ENCODE results near the gene PSD. TPM values are rescaled to one million over a fixed set of nuclear protein-coding genes. Genes with fewer than 3 reads are reported as not detected.

Gene PSD
- total RNA-seq, 4 donors from 2014 or later: 0.30 to 1.1 (median 0.70) TPM

DNA sequence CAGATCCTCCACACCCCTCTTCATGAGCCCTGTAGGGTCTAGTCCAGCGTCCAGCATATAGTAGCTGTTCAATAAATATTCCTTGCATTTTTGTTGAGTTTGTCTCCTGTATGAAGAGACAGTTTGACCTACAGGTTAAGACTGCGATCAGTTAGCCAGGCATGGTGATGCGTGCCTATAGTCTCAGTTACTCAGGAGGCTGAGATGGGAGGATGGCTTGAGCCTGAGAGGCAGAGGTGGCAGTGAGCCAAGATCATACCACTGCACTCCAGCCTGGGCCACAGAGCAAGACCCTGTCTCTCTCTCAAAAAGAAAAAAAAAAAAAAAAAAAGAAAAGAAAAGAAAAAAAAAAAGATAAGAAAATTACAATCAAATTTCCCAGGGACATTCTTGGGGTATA is 18.9 kb upstream of the PSD start:
- Histone ChIP-seq H3K27ac (no peak overlapping the region), H3K9me3 (no peaks in the 10 kb centered on the region), H3K4me1 (peaks cover 0 to 32% (median 7%) of the 10 kb centered on the region in 4 donors), H3K27me3 (peaks cover 0 to 25% of the 10 kb centered on the region in 2 donors), H3K36me3 (no peaks in the 10 kb centered on the region), H3K4me3 (no peak overlapping the region)
- WGBS, 2 donors: 85 to 96% methylated on average over 3 of the region's 3 CpGs
- DNase-seq (ENCODE audit: low spot score in 2 of 2): no peak
- TF ChIP-seq POLR2A (IDR thresholded peaks at IDR 0.05): no peak
- TF ChIP-seq, protein P1, sequence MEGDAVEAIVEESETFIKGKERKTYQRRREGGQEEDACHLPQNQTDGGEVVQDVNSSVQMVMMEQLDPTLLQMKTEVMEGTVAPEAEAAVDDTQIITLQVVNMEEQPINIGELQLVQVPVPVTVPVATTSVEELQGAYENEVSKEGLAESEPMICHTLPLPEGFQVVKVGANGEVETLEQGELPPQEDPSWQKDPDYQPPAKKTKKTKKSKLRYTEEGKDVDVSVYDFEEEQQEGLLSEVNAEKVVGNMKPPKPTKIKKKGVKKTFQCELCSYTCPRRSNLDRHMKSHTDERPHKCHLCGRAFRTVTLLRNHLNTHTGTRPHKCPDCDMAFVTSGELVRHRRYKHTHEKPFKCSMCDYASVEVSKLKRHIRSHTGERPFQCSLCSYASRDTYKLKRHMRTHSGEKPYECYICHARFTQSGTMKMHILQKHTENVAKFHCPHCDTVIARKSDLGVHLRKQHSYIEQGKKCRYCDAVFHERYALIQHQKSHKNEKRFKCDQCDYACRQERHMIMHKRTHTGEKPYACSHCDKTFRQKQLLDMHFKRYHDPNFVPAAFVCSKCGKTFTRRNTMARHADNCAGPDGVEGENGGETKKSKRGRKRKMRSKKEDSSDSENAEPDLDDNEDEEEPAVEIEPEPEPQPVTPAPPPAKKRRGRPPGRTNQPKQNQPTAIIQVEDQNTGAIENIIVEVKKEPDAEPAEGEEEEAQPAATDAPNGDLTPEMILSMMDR (IDR thresholded peaks at IDR 0.05): no peak

DNA sequence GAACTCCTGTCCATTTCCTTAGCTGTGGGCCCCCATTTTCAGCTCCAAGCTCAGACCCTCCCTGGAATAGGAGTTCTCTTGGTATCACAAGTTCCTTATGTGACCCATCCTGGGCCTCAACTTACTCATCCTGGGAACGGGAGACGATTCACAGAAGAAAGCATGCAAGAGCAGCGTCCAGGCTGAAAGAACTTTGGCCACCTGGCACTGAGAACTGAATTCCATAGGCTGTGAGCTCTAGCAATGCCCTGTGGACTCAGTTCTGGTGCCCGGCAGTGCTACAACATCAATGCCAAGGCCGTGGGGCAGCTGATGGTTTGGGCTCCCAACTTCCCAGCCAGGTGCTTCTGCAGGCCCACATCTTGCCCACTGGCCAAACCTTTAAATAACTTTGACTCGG is 17.7 kb upstream of the PSD start:
- no peaks in the 10 kb centered on the region for H3K36me3 ChIP-seq
- H3K9me3 ChIP-seq: no peaks in the 10 kb centered on the region
- peaks cover 0 to 39% (median 15%) of the 10 kb centered on the region in 4 donors for H3K4me1 ChIP-seq
- DNase-seq (ENCODE audit: low spot score in 2 of 2): no peak
- H3K27ac ChIP-seq: no peak overlapping the region
- H3K4me3 ChIP-seq: no peak overlapping the region
- 89 to 90% methylated on average over 6 of the region's 6 CpGs for WGBS, 2 donors
- TF ChIP-seq, protein P1 (IDR thresholded peaks at IDR 0.05): no peak
- no peak for TF ChIP-seq POLR2A (IDR thresholded peaks at IDR 0.05)
- TF ChIP-seq EP300 (IDR thresholded peaks at IDR 0.05): no peak
- H3K27me3 ChIP-seq: peaks cover 0 to 25% of the 10 kb centered on the region in 2 donors

DNA sequence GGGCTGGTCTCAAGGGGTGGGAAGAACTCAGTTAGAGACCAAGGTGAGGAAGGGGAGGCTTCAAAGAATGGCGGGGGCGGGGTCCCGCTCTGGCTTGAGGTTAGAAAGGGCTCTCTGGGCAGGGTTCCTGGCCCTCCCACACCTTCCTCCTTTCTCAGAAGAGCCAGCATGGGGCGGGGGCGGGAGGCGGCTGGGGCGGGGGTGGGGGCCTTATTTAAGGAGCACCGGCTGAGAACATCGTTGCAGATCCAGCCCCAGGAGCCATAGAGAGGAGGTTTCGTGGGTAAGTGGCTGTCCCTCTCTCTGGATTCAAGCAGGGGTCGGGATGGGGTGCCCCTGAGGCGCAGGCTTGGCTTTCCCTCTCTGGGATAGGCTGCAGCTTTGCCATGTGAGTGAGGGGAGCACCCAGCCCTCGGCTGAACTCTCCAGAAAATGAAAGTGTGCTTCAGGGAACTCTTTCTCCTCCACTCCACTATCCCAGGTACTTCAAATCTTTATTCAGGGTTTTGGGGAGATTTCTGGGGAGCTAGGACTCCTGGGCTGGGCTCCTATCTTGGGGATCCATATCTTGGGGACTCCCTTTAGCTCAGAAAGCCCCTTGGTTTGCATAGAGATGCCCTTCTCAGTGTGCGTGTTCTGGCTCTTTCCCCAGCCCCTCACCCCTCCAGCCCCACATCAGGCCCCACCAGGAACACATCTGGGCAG is 17.1 kb upstream of the PSD start:
- H3K4me1 ChIP-seq: peaks cover 0 to 45% (median 15%) of the 10 kb centered on the region in 4 donors
- WGBS, 2 donors: 3 to 11% methylated on average over 9 to 10 of the region's 14 CpGs
- peaks cover 0 to 25% of the 10 kb centered on the region in 2 donors for H3K27me3 ChIP-seq
- H3K27ac ChIP-seq: peak overlapping the region in 1 of 4 donors; percentile 60
- DNase-seq (ENCODE audit: low spot score in 2 of 2): no peak
- no peak for TF ChIP-seq POLR2A (IDR thresholded peaks at IDR 0.05)
- TF ChIP-seq EP300 (IDR thresholded peaks at IDR 0.05): no peak
- TF ChIP-seq, protein P1 (IDR thresholded peaks at IDR 0.05): no peak
- peak overlapping the region in 3 of 4 donors; percentile 11 to 22 (median 15) for H3K4me3 ChIP-seq
- no peaks in the 10 kb centered on the region for H3K9me3 ChIP-seq
- H3K36me3 ChIP-seq: no peaks in the 10 kb centered on the region

DNA sequence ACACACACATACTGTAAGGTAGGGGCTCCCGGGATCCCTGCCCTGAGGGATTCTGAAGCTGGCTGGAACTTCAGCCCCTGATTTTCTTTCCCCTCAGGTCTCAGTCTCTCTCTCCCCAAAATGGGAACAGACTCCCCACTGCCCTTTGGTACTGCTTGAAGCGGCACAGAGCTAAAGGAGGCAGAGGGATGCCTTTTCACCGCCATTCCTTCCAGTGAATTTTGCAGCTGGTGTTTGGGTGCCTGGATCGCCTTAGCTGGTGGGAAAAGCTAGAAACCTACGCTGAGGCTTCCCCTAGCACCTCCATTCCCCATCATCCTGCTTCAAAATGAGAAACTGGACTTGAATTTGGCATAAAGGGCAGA is 16.5 kb upstream of the PSD start:
- no peak for DNase-seq (ENCODE audit: low spot score in 2 of 2)
- Histone ChIP-seq H3K9me3 (no peaks in the 10 kb centered on the region), H3K36me3 (no peaks in the 10 kb centered on the region), H3K27me3 (peaks cover 0 to 25% of the 10 kb centered on the region in 2 donors), H3K27ac (peak overlapping the region in 1 of 4 donors; percentile 60), H3K4me3 (peak overlapping the region in 3 of 4 donors; percentile 11 to 22 (median 15)), H3K4me1 (peaks cover 0 to 46% (median 15%) of the 10 kb centered on the region in 4 donors)
- TF ChIP-seq, protein P1 (IDR thresholded peaks at IDR 0.05): no peak
- no peak for TF ChIP-seq EP300 (IDR thresholded peaks at IDR 0.05)
- no peak for TF ChIP-seq POLR2A (IDR thresholded peaks at IDR 0.05)
- 46 to 50% methylated on average over 5 of the region's 5 CpGs for WGBS, 2 donors

DNA sequence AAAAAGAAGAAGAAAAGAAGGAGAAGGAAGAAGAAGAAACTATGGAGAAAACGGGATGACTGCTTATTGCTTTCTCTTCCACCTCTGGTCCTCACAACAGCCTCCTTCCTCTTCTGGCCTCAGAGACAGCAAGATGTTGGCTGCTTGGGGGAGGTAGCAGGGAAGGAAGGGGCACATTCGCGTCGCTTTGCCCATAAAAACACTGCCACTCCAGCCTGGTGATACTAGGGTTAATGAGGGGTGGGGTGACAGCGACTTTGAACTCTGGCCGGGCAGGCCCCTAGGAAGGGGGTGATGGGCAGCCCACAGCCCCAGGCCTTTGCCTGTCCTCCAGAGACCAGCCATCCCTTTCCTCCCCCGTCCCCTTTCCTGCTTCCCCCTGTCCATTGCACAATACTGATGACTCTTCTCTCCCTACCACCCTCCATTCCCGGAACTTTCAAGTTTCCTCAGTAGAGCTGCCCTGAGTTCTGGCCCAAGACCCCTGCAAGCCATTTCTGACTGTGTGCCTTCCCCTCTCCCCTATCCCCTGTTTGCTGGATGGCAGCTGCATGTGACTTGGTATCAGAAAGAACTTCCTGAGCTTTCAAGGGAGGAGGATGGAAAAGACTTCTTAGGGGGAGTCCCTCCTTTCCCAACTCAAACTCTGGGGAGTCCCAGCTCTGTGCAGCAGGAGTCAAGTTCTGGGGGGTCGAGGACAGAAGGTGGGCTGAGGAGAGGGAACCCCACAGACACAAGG is 16.0 kb upstream of the PSD start:
- peak overlapping the region in 1 of 4 donors; percentile 60 for H3K27ac ChIP-seq
- peaks cover 0 to 25% of the 10 kb centered on the region in 2 donors for H3K27me3 ChIP-seq
- H3K4me1 ChIP-seq: peaks cover 0 to 46% (median 15%) of the 10 kb centered on the region in 4 donors
- 15 to 18% methylated on average over 9 of the region's 9 CpGs for WGBS, 2 donors
- DNase-seq (ENCODE audit: low spot score in 2 of 2): no peak
- H3K36me3 ChIP-seq: no peaks in the 10 kb centered on the region
- TF ChIP-seq, protein P1 (IDR thresholded peaks at IDR 0.05): no peak
- TF ChIP-seq POLR2A (IDR thresholded peaks at IDR 0.05) (no peak), EP300 (IDR thresholded peaks at IDR 0.05) (no peak)
- H3K4me3 ChIP-seq: no peak overlapping the region
- H3K9me3 ChIP-seq: no peaks in the 10 kb centered on the region
